OCI-LY3 (cell line): Measurements from ENCODE around the gene TRIM2.

Source experiments
- EZH2phosphoT487 ChIP-seq: fragments of 200-600 bp; shearing (Covaris generic); IDR thresholded peaks from 2 replicates; pipeline ENCODE4 v1.6.1; 2018; ENCODE audit warnings: antibody characterized with exemption, mixed run types, low read depth
- TF ChIP-seq, protein P1 (sequence below): fragments of 200-600, 300-600 bp; sonication (generic); IDR thresholded peaks from 2 replicates; pipeline ENCODE4 v1.5.1; 2014; ENCODE audit warnings: antibody characterized with exemption, low read length, low read depth

DNA sequence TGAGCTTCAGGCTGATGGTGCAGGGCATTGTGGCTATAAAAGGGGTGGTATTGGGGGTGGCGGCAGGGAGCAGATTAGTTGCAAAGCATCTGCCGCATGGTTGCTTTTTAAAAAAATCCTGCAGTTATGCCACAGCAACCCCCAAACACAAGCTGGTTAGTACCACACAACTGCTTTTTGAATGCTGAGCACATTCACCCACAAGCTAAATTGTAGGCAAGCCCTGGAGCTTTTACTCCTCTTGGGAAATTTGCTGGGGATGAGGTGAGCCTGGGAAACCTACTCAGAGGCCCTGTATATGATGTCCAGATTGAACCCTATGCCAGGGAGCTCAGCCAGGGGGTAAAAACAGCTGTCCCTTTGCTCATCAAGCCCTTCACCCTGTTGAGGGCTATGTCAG lies 33.8 kb upstream of the TRIM2 start:
- TF ChIP-seq, protein P1, sequence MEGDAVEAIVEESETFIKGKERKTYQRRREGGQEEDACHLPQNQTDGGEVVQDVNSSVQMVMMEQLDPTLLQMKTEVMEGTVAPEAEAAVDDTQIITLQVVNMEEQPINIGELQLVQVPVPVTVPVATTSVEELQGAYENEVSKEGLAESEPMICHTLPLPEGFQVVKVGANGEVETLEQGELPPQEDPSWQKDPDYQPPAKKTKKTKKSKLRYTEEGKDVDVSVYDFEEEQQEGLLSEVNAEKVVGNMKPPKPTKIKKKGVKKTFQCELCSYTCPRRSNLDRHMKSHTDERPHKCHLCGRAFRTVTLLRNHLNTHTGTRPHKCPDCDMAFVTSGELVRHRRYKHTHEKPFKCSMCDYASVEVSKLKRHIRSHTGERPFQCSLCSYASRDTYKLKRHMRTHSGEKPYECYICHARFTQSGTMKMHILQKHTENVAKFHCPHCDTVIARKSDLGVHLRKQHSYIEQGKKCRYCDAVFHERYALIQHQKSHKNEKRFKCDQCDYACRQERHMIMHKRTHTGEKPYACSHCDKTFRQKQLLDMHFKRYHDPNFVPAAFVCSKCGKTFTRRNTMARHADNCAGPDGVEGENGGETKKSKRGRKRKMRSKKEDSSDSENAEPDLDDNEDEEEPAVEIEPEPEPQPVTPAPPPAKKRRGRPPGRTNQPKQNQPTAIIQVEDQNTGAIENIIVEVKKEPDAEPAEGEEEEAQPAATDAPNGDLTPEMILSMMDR = no peak
- no peak for TF ChIP-seq EZH2phosphoT487
